Karpas-422 (cell line): ENCODE data around the gene IL32. TPM values are rescaled to one million over a fixed set of nuclear protein-coding genes. Genes with fewer than 3 reads are reported as not detected.

Experiments
- DNase-seq: peaks from one replicate; pipeline ENCODE4 v3.0.0-alpha.2; 2015
- H2AFZ ChIP-seq: fragments of 200-600 bp; sonication (generic); 2 replicates; pipeline ENCODE4 v1.6.1; 2014; ENCODE audit warnings: antibody characterized with exemption, low read length, mixed read lengths
- H3K27ac ChIP-seq: fragments of 200-600 bp; sonication (generic); 2 replicates; pipeline ENCODE4 v1.5.1; 2014; ENCODE audit warnings: mild to moderate bottlenecking, low read length, moderate library complexity
- H3K27me3 ChIP-seq: fragments of 200-600 bp; sonication (generic); 2 replicates; pipeline ENCODE4 v1.6.1; 2014; ENCODE audit warnings: low read length, mixed read lengths
- H3K36me3 ChIP-seq: fragments of 200-600 bp; sonication (generic); 2 replicates; pipeline ENCODE4 v1.6.1; 2014; ENCODE audit warnings: low read length, mixed read lengths; ENCODE audit not compliant: insufficient read depth
- H3K4me1 ChIP-seq: fragments of 200-600 bp; sonication (generic); 2 replicates; pipeline ENCODE4 v1.6.1; 2014; ENCODE audit warnings: mild to moderate bottlenecking, low read length, mixed read lengths
- H3K4me2 ChIP-seq: fragments of 200-600 bp; sonication (generic); 2 replicates; pipeline ENCODE4 v1.6.1; 2014; ENCODE audit warnings: low read length, low read depth, mild to moderate bottlenecking; ENCODE audit not compliant: poor library complexity, severe bottlenecking
- H3K4me3 ChIP-seq: fragments of 200-600 bp; sonication (generic); 2 replicates; pipeline ENCODE4 v1.5.1; 2014; ENCODE audit warnings: mild to moderate bottlenecking, antibody characterized with exemption, low read length, mixed read lengths
- H3K79me2 ChIP-seq: fragments of 200-600 bp; sonication (generic); 2 replicates; pipeline ENCODE4 v1.6.1; 2014; ENCODE audit warnings: mild to moderate bottlenecking, low read length, mixed read lengths
- H3K9ac ChIP-seq: fragments of 200-600 bp; sonication (generic); 2 replicates; pipeline ENCODE4 v1.6.0; 2014; ENCODE audit warnings: low read length
- H3K9me2 ChIP-seq: fragments of 200-600 bp; sonication (generic), shearing (Covaris generic); replicated peaks from 2 replicates; pipeline ENCODE4 v1.6.0; 2014; ENCODE audit warnings: mild to moderate bottlenecking, low read length, moderate library complexity; ENCODE audit not compliant: insufficient read depth
- H3K9me3 ChIP-seq: fragments of 300-700, 200-600 bp; sonication (generic); 2 replicates; pipeline ENCODE4 v1.6.1; 2014; ENCODE audit warnings: low read length, mixed read lengths
- H4K20me1 ChIP-seq: fragments of 200-600 bp; sonication (generic); 2 replicates; pipeline ENCODE4 v1.6.1; 2014; ENCODE audit warnings: mild to moderate bottlenecking, antibody characterized with exemption, low read length, low read depth; ENCODE audit not compliant: insufficient read depth
- total RNA-seq: library from RNA; depleted of rRNA; stranded (reverse); fragments of >200 nt; shearing (Covaris generic); gene quantifications from 2 replicates; pipeline ENCODE4 v1.2.3, GENCODE V29; 2014; ENCODE audit warnings: low replicate concordance

The IL32 gene
- total RNA-seq, 1 experiment from 2014 or later, result not detected

DNA sequence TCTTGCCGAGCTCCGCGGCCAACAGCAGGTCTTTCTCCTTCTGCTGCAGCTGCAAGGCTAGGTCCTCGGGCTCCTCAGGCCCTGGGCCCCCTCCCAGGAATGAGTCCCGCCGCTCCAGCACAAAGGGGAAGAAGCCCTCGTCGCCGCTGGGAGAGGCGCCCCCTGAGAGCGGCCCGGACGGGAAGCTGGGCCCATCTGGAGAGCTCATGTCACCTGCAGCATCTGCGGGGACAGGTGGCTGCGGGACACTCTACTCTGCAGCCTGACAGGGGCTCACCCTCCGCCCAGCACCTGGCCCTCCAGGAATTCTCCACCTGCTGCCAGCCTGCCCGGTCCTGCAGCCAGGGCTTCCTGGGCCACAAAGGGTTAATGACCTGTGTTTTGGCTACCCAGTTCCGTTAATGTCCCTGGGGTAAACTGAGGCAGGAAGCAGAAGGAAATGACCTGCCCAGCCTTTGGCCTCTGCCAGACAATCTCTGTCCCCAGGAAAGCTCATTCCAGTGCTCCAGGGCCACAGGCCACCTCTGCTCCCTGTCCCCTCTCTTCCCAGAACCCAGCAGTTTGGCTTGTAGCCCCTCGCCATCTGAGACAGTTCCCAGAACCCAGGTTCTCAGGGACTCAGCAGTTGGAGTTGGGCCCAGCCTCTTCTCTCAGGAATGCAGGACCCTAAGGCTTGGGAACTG lies 30.0 kb upstream of the IL32 start:
- Histone ChIP-seq H3K9me3 (no peaks in the 10 kb centered on the region), H3K4me1 (no peaks in the 10 kb centered on the region), H3K9ac (no peak overlapping the region), H3K4me2 (no peak overlapping the region), H3K9me2 (no peaks in the 10 kb centered on the region), H3K36me3 (no peaks in the 10 kb centered on the region), H3K27me3 (no peaks in the 10 kb centered on the region), H2AFZ (no peak overlapping the region), H3K79me2 (no peaks in the 10 kb centered on the region), H3K27ac (no peak overlapping the region), H3K4me3 (no peak overlapping the region), H4K20me1 (0 out of 2 replicates have a peak, but pooled peaks cover 9% of the 10 kb centered on the region)
- no peak for DNase-seq

GRCh38 chr16:3035972-3036725 lies 29.3 kb upstream of the IL32 start:
- Histone ChIP-seq H3K4me1 (no peaks in the 10 kb centered on the region), H3K79me2 (no peaks in the 10 kb centered on the region), H3K4me3 (no peak overlapping the region), H3K9me2 (no peaks in the 10 kb centered on the region), H3K9ac (no peak overlapping the region), H4K20me1 (0 out of 2 replicates have a peak, but pooled peaks cover 8% of the 10 kb centered on the region), H3K36me3 (no peaks in the 10 kb centered on the region), H3K27ac (no peak overlapping the region), H3K4me2 (no peak overlapping the region), H3K9me3 (no peaks in the 10 kb centered on the region), H3K27me3 (no peaks in the 10 kb centered on the region), H2AFZ (no peak overlapping the region)
- no peak for DNase-seq

- Histone ChIP-seq H3K79me2 (no peaks in the 10 kb centered on the region), H3K4me2 (no peak within 1 kb of the TSS), H3K4me1 (no peaks in the 10 kb centered on the region), H3K4me3 (no peak within 1 kb of the TSS), H3K9me3 (no peaks in the 10 kb centered on the region), H3K9ac (no peak within 1 kb of the TSS), H2AFZ (no peak within 1 kb of the TSS), H3K9me2 (no peaks in the 10 kb centered on the region), H3K27me3 (no peaks in the 10 kb centered on the region), H3K36me3 (no peaks in the 10 kb centered on the region), H3K27ac (no peak within 1 kb of the TSS), H4K20me1 (0 out of 2 replicates have a peak, but pooled peaks cover 4% of the 10 kb centered on the region)
- DNase-seq, result no peak
Measured at GRCh38 chr16:3036726-3037315, 28.6 kb upstream of the IL32 start, which contains the start of gene BICDL2. Gene BICDL2 (minus strand): TSS chr16:3036944. CDS start chr16:3035496, 1,448 bp downstream.

GRCh38 chr16:3038256-3038655 lies 27.2 kb upstream of the IL32 start:
- Histone ChIP-seq H3K27me3 (no peaks in the 10 kb centered on the region), H4K20me1 (no peaks in the 10 kb centered on the region), H3K9ac (no peak overlapping the region), H2AFZ (no peak overlapping the region), H3K9me2 (no peaks in the 10 kb centered on the region), H3K4me1 (no peaks in the 10 kb centered on the region), H3K4me3 (no peak overlapping the region), H3K36me3 (no peaks in the 10 kb centered on the region), H3K4me2 (no peak overlapping the region), H3K9me3 (no peaks in the 10 kb centered on the region), H3K79me2 (no peaks in the 10 kb centered on the region), H3K27ac (no peak overlapping the region)
- DNase-seq, result no peak

- Histone ChIP-seq H3K4me1 (no peaks in the 10 kb centered on the region), H4K20me1 (no peaks in the 10 kb centered on the region), H2AFZ (no peak overlapping the region), H3K4me3 (no peak overlapping the region), H3K27ac (no peak overlapping the region), H3K9ac (no peak overlapping the region), H3K4me2 (no peak overlapping the region), H3K36me3 (no peaks in the 10 kb centered on the region), H3K9me3 (no peaks in the 10 kb centered on the region), H3K27me3 (no peaks in the 10 kb centered on the region), H3K79me2 (no peaks in the 10 kb centered on the region), H3K9me2 (no peaks in the 10 kb centered on the region)
- no peak for DNase-seq
Measured at GRCh38 chr16:3038896-3039295, 26.5 kb upstream of the IL32 start.

- Histone ChIP-seq H3K9me3 (no peaks in the 10 kb centered on the region), H3K27ac (no peak overlapping the region), H3K4me3 (no peak overlapping the region), H4K20me1 (no peaks in the 10 kb centered on the region), H2AFZ (no peak overlapping the region), H3K36me3 (no peaks in the 10 kb centered on the region), H3K79me2 (no peaks in the 10 kb centered on the region), H3K4me2 (no peak overlapping the region), H3K27me3 (no peaks in the 10 kb centered on the region), H3K9me2 (no peaks in the 10 kb centered on the region), H3K9ac (no peak overlapping the region), H3K4me1 (peaks cover 7% of the 10 kb centered on the region)
- no peak for DNase-seq
Measured at GRCh38 chr16:3042376-3042775, 23.1 kb upstream of the IL32 start.

DNA sequence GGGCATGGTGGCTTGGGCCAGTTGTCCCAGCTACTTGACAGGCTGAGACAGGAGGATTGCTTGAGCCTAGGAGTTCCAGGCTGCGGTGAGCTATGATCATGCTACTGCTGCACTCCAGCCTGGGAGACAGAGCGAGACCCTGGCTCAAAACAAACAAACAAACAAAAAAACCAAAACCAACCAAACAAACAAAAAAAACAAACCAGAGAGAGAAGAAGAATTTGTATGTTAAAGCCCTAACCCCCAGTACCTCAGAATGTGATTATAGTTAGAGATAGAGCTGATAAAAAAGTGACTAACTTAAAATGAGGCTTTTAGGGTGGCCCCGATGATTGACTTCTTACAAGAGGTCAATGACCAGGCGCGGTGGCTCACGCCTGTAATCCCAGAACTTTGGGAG lies 20.7 kb upstream of the IL32 start:
- Histone ChIP-seq H3K9me2 (no peaks in the 10 kb centered on the region), H3K9ac (no peak overlapping the region), H3K4me3 (no peak overlapping the region), H3K4me1 (peaks cover 7% of the 10 kb centered on the region), H3K27ac (no peak overlapping the region), H2AFZ (no peak overlapping the region), H3K4me2 (no peak overlapping the region), H3K36me3 (no peaks in the 10 kb centered on the region), H3K9me3 (no peaks in the 10 kb centered on the region), H3K27me3 (no peaks in the 10 kb centered on the region), H3K79me2 (no peaks in the 10 kb centered on the region), H4K20me1 (no peaks in the 10 kb centered on the region)
- DNase-seq, result no peak
